ENCODE measurements around the gene IL22RA2. TPM values are rescaled to one million over a fixed set of nuclear protein-coding genes. Genes with fewer than 3 reads are reported as not detected.

IL22RA2 gene
- total RNA-seq, 1 donor from 2014 or later: not detected

DNA sequence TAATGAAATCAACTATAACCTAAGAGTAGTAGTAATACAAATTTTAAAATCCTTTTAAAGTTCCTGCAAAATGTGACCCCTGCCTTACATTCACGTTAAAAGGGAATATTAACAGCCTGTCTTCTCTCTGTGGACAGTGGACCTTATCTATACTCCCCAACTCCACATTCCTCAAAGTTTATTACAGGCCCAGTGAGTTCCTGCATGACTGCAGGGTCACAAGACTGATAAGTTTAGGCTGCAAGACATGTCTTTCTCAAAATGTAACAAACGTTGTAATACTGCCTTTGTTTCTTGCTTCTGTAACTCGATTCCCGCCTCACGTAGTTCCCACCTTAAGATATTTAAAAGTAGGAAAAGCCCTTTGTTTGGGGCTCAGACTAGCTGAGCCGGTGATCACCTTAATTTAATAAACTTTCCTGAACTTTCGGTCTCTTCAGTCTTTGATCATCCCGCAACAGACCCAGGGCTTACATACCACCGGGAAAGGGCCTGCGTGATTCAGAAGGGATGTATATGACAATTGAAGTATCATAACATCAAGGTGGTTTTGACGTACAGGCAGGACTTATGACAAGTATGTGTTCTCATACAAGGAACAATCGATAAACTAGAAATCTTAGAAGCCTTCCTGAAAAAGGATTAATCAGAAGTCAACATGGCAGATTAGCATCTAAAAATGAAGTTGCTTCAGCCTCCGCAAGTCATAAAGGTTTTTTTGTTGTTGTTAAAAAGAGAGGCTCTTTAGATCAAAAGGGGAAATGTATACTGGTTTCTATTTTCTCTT, 3.0 kb downstream of the IL22RA2 start:
- Mint-ChIP-seq H3K36me3 (ENCODE audit: low read depth, unreplicated experiment) (no peaks in the 10 kb centered on the region), H3K9me3 (ENCODE audit: unreplicated experiment) (peaks cover 7% of the 10 kb centered on the region), H3K27me3 (ENCODE audit: low read depth, unreplicated experiment) (no peaks in the 10 kb centered on the region), H3K4me1 (ENCODE audit: low read depth, unreplicated experiment) (no peaks in the 10 kb centered on the region), H3K27ac (ENCODE audit: unreplicated experiment) (no peak overlapping the region), H3K4me3 (ENCODE audit: unreplicated experiment) (no peak overlapping the region)
- DNase-seq (ENCODE audit: low read depth) (no peak), FAIRE-seq (no peak)
- no peak overlapping the region for H3K27ac ChIP-seq (ENCODE audit: low read depth, low read length)
- no peak overlapping the region for H3K9ac ChIP-seq (ENCODE audit: low read length)
- no peaks in the 10 kb centered on the region for H3K4me1 ChIP-seq (ENCODE audit: insufficient read depth, low read length)
- no peaks in the 10 kb centered on the region for H3K36me3 ChIP-seq (ENCODE audit: insufficient read depth, low read length)
- H3K4me3 ChIP-seq (ENCODE audit: insufficient read depth, low read depth, low read length): no peak overlapping the region
- no peak overlapping the region for H2AFZ ChIP-seq (ENCODE audit: low read depth, low read length)
- H3K27me3 ChIP-seq (ENCODE audit: insufficient read depth, low read length): no peaks in the 10 kb centered on the region
- H4K20me1 ChIP-seq (ENCODE audit: insufficient read depth, low read length): no peaks in the 10 kb centered on the region
- no peak for TF ChIP-seq EZH2 (IDR thresholded peaks at IDR 0.05; ENCODE audit: insufficient read depth, low read length)
- TF ChIP-seq, protein P1, sequence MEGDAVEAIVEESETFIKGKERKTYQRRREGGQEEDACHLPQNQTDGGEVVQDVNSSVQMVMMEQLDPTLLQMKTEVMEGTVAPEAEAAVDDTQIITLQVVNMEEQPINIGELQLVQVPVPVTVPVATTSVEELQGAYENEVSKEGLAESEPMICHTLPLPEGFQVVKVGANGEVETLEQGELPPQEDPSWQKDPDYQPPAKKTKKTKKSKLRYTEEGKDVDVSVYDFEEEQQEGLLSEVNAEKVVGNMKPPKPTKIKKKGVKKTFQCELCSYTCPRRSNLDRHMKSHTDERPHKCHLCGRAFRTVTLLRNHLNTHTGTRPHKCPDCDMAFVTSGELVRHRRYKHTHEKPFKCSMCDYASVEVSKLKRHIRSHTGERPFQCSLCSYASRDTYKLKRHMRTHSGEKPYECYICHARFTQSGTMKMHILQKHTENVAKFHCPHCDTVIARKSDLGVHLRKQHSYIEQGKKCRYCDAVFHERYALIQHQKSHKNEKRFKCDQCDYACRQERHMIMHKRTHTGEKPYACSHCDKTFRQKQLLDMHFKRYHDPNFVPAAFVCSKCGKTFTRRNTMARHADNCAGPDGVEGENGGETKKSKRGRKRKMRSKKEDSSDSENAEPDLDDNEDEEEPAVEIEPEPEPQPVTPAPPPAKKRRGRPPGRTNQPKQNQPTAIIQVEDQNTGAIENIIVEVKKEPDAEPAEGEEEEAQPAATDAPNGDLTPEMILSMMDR (IDR thresholded peaks at IDR 0.05; ENCODE audit: insufficient read depth, low read depth, low read length): no peak
- H3K79me2 ChIP-seq (ENCODE audit: insufficient read depth, low read length): no peaks in the 10 kb centered on the region
- no peaks in the 10 kb centered on the region for H3K9me3 ChIP-seq (ENCODE audit: insufficient read depth, low read depth, low read length)
- no peak overlapping the region for H3K4me2 ChIP-seq (ENCODE audit: low read length)

DNA sequence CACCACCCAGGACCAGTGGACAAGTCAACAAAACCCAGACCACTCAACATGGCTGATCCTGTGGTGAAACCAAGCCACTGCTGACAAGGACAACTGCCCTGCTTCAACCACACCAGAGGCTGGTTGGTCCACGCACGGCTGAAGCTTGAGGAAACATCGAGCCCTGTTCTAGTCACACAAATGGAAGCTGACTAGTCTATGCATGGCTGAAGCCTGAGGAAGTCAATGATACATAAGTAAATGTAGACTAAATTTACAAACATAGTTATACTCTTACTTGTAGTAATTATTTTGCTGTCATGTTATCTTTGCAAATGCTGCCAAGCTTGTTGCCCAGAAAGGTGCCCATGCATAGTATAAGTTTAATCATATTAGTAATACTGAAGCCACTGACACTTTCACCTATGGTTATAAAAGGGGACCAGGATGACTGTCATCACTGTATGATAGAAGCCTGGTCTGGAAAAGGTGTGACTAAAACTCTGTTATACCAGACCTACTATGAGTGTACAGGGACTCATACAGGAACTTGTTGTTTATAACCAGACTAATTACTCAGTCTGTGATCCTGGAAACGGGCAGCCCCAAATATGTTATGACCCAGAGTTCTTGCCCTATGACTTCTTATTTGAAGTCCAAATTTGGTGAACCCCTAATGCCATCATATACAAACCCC, 5.6 kb downstream of the IL22RA2 start:
- Histone ChIP-seq H3K27me3 (ENCODE audit: insufficient read depth, low read length) (no peaks in the 10 kb centered on the region), H3K36me3 (ENCODE audit: insufficient read depth, low read length) (no peaks in the 10 kb centered on the region), H4K20me1 (ENCODE audit: insufficient read depth, low read length) (no peaks in the 10 kb centered on the region), H3K4me2 (ENCODE audit: low read length) (no peak overlapping the region), H3K4me3 (ENCODE audit: insufficient read depth, low read depth, low read length) (no peak overlapping the region), H3K9ac (ENCODE audit: low read length) (no peak overlapping the region), H3K27ac (ENCODE audit: low read depth, low read length) (no peak overlapping the region), H3K79me2 (ENCODE audit: insufficient read depth, low read length) (no peaks in the 10 kb centered on the region), H3K4me1 (ENCODE audit: insufficient read depth, low read length) (no peaks in the 10 kb centered on the region), H2AFZ (ENCODE audit: low read depth, low read length) (no peak overlapping the region), H3K9me3 (ENCODE audit: insufficient read depth, low read depth, low read length) (peaks cover 4% of the 10 kb centered on the region)
- H3K27ac Mint-ChIP-seq (ENCODE audit: unreplicated experiment): no peak overlapping the region
- H3K4me1 Mint-ChIP-seq (ENCODE audit: low read depth, unreplicated experiment): no peaks in the 10 kb centered on the region
- no peaks in the 10 kb centered on the region for H3K27me3 Mint-ChIP-seq (ENCODE audit: low read depth, unreplicated experiment)
- H3K36me3 Mint-ChIP-seq (ENCODE audit: low read depth, unreplicated experiment): peaks cover 2% of the 10 kb centered on the region
- DNase-seq (ENCODE audit: low read depth) (no peak), FAIRE-seq (no peak)
- TF ChIP-seq, protein P1 (IDR thresholded peaks at IDR 0.05; ENCODE audit: insufficient read depth, low read depth, low read length): no peak
- peaks cover 21% of the 10 kb centered on the region for H3K9me3 Mint-ChIP-seq (ENCODE audit: unreplicated experiment)
- H3K4me3 Mint-ChIP-seq (ENCODE audit: unreplicated experiment): no peak overlapping the region

All from astrocyte (in vitro differentiated cells and primary cell).